Keratinocyte (primary cell): Measurements from ENCODE around the gene DCDC1. TPM values are rescaled to one million over a fixed set of nuclear protein-coding genes. Genes with fewer than 3 reads are reported as not detected.

Experiments used
- DNase-seq: peaks from one replicate; pipeline ENCODE4 v3.0.0-alpha.2; 2011; ENCODE audit warnings: low read depth, missing footprints, low spot score
- FAIRE-seq: peaks from 2 replicates; lab custom pipeline; 2011; peaks lifted over from hg19 to GRCh38; lab: Jason Lieb, UNC
- H2AFZ ChIP-seq: 2 replicates; pipeline ENCODE4 v1.6.0; 2012; ENCODE audit warnings: low read length, control low read depth, inconsistent platforms; ENCODE audit not compliant: control insufficient read depth
- H3K27ac ChIP-seq: 2 replicates; pipeline ENCODE4 v1.5.1; 2011; ENCODE audit warnings: low read length; ENCODE audit not compliant: control insufficient read depth, insufficient read depth
- H3K27me3 ChIP-seq: 3 replicates; pipeline ENCODE4 v1.6.0; 2011; ENCODE audit warnings: low read length; ENCODE audit not compliant: control insufficient read depth, insufficient read depth; ENCODE audit errors: extremely low read depth
- H3K36me3 ChIP-seq, 2 experiments: 2 replicates in 1 of 2; 3 replicates in 1 of 2; pipeline ENCODE4 v1.5.1; 2011; ENCODE audit warnings: low read length in 2 of 2, mild to moderate bottlenecking in 1 of 2; ENCODE audit not compliant: control insufficient read depth in 2 of 2, insufficient read depth in 2 of 2; ENCODE audit errors: extremely low read depth in 1 of 2
- H3K4me1 ChIP-seq: 3 replicates; pipeline ENCODE4 v1.5.1; 2011; ENCODE audit warnings: low read length; ENCODE audit not compliant: control insufficient read depth, insufficient read depth; ENCODE audit errors: extremely low read depth
- H3K4me2 ChIP-seq: 3 replicates; pipeline ENCODE4 v1.6.0; 2011; ENCODE audit warnings: low read depth, low read length; ENCODE audit not compliant: control insufficient read depth, insufficient read depth; ENCODE audit errors: extremely low read depth
- H3K4me3 ChIP-seq, 3 experiments: fragments of 200-600 bp in 1 of 3; sonication (generic) in 1 of 3; 2 replicates in 2 of 3; 3 replicates in 1 of 3; pipeline ENCODE4 v1.5.1; 2011 to 2016; ENCODE audit warnings: low read length in 3 of 3, mild to moderate bottlenecking in 3 of 3, control low read depth in 2 of 3, inconsistent platforms in 1 of 3, low read depth in 1 of 3, mixed read lengths in 1 of 3, mixed run types in 1 of 3, moderate library complexity in 1 of 3; ENCODE audit not compliant: control insufficient read depth in 2 of 3, insufficient read depth in 2 of 3; ENCODE audit errors: extremely low read depth in 1 of 3
- H3K79me2 ChIP-seq: 2 replicates; pipeline ENCODE4 v1.6.0; 2012; ENCODE audit warnings: low read length; ENCODE audit not compliant: control insufficient read depth, insufficient read depth
- H3K9ac ChIP-seq: 3 replicates; pipeline ENCODE4 v1.6.0; 2011; ENCODE audit warnings: low read length; ENCODE audit not compliant: control insufficient read depth, insufficient read depth; ENCODE audit errors: extremely low read depth
- H3K9me1 ChIP-seq: 3 replicates; pipeline ENCODE4 v1.6.0; 2011; ENCODE audit warnings: low read length; ENCODE audit not compliant: control insufficient read depth, insufficient read depth; ENCODE audit errors: extremely low read depth
- H3K9me3 ChIP-seq: 2 replicates; pipeline ENCODE4 v1.5.1; 2012; ENCODE audit warnings: low read depth, low read length; ENCODE audit not compliant: control insufficient read depth
- H4K20me1 ChIP-seq: 3 replicates; pipeline ENCODE4 v1.6.0; 2011; ENCODE audit warnings: low read length; ENCODE audit not compliant: control insufficient read depth, insufficient read depth; ENCODE audit errors: extremely low read depth
- CTCF ChIP-seq, 3 experiments: IDR thresholded peaks in 1 of 3; conservative IDR thresholded peaks in 1 of 3; optimal IDR thresholded peaks in 1 of 3; 2 replicates in 2 of 3; 3 replicates in 1 of 3; pipeline versions ENCODE3 to v1.5.1; 2011; ENCODE audit warnings: low read length in 3 of 3, mild to moderate bottlenecking in 3 of 3, moderate library complexity in 2 of 3, control low read depth in 1 of 3, inconsistent platforms in 1 of 3; ENCODE audit not compliant: insufficient read depth in 2 of 3; ENCODE audit errors: extremely low read depth in 1 of 3
- EZH2 ChIP-seq: IDR thresholded peaks from one replicate; pipeline ENCODE4 v1.6.1; 2012; ENCODE audit warnings: inconsistent platforms, mild to moderate bottlenecking, low read length, moderate library complexity
- dilution Hi-C: fragments of 300-500 bp; cut with MboI; formaldehyde crosslinking; loops from one replicate; pipeline ENCODE4 v1.7.0; 2020; ENCODE audit warnings: low sequenced_read_pairs; ENCODE audit not compliant: extremely low pct_ligation_motif_present
- polyA plus RNA-seq, 5 experiments: library from polyadenylated mRNA; depleted of rRNA in 3 of 5; stranded (reverse) in 3 of 5; stranded (forward) in 1 of 5; unstranded in 1 of 5; fragments of >200 nt; gene quantifications; 1 replicate in 1 of 5; 2 replicates in 3 of 5; 3 replicates in 1 of 5; pipeline versions ENCODE4 v1.2.1 to v1.2.3, GENCODE V29; 2011 to 2012; ENCODE audit warnings: missing spikeins in 2 of 5, low read depth in 1 of 5, low replicate concordance in 1 of 5

Gene DCDC1
- polyA plus RNA-seq, 1 donor (not counting 4 experiments of a cell fraction or from before 2014, with no cell fraction given) = 0.08 TPM

DNA sequence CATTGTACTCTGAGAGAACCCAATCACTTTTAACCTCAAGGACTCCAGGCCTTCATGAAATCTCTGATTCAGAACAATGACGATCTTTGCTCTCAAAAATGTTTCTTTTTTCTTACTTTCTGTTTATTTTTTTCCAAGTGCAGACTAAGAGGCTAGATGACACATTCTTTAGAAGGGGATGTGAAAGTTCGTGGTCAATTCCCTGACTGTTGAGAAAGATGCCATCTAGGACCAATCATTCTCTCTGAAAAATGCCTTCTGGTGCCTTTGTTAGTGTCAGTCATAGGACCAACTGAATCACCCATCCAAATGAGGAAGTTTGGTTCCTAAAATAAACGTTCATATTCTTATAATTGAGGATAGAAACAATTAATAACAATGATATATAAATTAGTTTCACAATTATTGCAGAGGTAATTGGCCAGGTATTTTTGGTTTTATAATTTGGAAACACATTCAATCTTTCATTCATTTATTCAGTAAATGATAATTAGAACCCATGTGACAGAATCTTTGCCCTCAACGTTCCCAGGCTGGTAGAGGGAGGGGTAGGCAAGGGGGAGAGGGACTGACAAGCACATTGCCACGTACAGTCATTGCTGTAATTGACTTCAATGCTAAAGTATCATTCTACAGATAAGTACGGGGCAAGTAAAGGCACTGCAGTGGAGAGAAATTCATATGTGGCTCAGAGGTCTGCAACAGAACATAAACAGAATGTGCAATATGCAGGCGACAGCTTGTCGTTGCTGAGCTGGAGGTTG is 450.0 kb downstream of the DCDC1 start:
- no peak overlapping the region for H3K9ac ChIP-seq
- peaks cover 4% of the 10 kb centered on the region for H3K27me3 ChIP-seq
- no peaks in the 10 kb centered on the region for H4K20me1 ChIP-seq
- no peak overlapping the region for H3K4me3 ChIP-seq
- H2AFZ ChIP-seq = no peak overlapping the region
- H3K9me3 ChIP-seq = no peaks in the 10 kb centered on the region
- dilution Hi-C loops = no loop called here
- TF ChIP-seq CTCF (optimal IDR thresholded peaks at IDR 0.05 in 1 of 3, IDR thresholded peaks at IDR 0.05 in 1 of 3, conservative IDR thresholded peaks at IDR 0.05 in 1 of 3; ENCODE audit: extremely low read depth in 1 of 3, insufficient read depth in 2 of 3, low read length in 3 of 3) (no peak), EZH2 (no peak)
- H3K4me1 ChIP-seq = no peaks in the 10 kb centered on the region
- H3K36me3 ChIP-seq = no peaks in the 10 kb centered on the region
- H3K9me1 ChIP-seq = no peaks in the 10 kb centered on the region
- H3K4me2 ChIP-seq = no peak overlapping the region
- H3K79me2 ChIP-seq = no peaks in the 10 kb centered on the region
- DNase-seq (no peak), FAIRE-seq (no peak)
- no peak overlapping the region for H3K27ac ChIP-seq

DNA sequence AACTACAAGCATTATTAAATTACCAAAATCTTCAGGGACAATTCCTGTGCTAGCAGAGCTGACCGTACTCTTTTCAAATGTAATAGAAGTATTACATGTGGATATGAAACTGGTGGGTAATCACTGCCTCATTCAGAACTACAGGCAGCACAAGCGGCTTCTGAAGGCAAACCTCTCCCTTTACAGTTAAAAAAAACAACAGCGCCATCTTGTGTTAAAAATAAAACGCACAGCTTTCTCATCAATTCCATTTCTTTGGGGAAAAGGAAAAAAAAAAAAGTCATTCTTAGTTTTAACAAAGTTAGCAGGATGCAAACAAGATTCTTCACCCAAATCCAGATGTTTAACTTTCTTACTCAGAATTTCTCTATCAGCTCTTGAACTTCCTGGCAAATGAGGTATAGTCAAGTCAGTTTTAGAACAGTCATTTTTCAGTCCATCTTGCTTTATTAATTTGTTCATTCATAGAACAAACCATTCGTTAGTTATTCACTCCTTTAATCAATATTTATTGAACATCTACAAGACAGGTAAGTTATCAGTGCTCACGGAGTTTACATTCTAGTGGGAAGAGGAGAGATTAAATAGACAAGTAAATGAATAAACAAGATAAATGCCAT is 451.6 kb downstream of the DCDC1 start:
- DNase-seq = no peak
- no peaks in the 10 kb centered on the region for H3K79me2 ChIP-seq
- peaks cover 4% of the 10 kb centered on the region for H3K27me3 ChIP-seq
- FAIRE-seq = no peak
- TF ChIP-seq CTCF (optimal IDR thresholded peaks at IDR 0.05 in 1 of 3, IDR thresholded peaks at IDR 0.05 in 1 of 3, conservative IDR thresholded peaks at IDR 0.05 in 1 of 3; ENCODE audit: extremely low read depth in 1 of 3, insufficient read depth in 2 of 3, low read length in 3 of 3) (peak in 2 of 3 experiments; percentile 48 to 53), EZH2 (no peak)
- H3K4me2 ChIP-seq = no peak overlapping the region
- no peaks in the 10 kb centered on the region for H3K9me3 ChIP-seq
- no peaks in the 10 kb centered on the region for H3K4me1 ChIP-seq
- no peak overlapping the region for H3K4me3 ChIP-seq
- no peak overlapping the region for H2AFZ ChIP-seq
- H3K9me1 ChIP-seq = no peaks in the 10 kb centered on the region
- H3K9ac ChIP-seq = no peak overlapping the region
- dilution Hi-C loops = no loop called here
- H4K20me1 ChIP-seq = no peaks in the 10 kb centered on the region
- no peak overlapping the region for H3K27ac ChIP-seq
- no peaks in the 10 kb centered on the region for H3K36me3 ChIP-seq
